ENCODE data around the gene CDC14B.
"Not testable (repeated sequence)": the region's sequence is repeated elsewhere in the genome, so short reads cannot be mapped to it uniquely, and the experiment has no call there.

CDC14B gene

DNA sequence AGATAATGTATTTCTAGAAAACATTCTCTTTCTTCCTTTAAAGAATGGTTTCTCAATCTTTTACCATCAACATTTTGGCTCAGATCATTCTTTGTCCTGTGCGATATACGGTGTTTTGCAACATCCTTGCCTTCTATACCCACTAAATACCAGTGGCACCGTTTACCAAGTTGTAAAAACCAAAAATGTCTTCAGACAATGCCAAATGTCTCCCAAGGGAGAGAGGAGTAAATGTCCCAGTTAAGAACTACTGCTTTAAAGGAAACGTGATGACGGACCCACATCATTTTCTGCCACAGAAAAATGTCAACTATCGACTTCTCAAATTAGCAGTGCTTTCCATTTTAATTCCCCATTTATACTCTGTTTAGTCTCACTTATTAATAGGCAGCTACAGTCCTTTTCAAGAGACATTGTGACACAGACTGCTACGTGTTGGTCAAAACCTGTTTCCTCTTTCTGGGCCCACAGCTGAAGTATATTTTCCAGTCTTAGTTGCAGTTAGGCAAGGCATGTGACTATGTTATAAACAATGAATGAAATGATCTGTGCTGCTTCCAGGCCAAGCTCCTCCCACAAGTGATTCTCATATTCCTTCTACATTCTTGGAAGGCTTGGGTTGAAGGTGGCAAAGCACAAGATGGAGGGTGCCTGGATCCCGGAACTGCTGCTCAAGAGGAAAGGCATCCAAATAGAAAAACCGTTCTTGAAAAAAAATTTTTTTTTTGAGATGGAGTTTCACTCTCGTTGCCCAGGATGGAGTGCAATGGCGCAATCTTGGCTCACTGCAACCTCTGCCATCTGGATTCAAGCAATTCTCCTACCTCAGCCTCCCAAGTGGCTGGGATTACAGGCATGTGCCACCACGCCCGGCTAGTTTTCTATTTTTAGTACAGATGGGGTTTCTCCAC is 26.7 kb upstream of the CDC14B start:
- no peak for DNase-seq (ENCODE audit: low read depth)
- TF ChIP-seq, protein P1, sequence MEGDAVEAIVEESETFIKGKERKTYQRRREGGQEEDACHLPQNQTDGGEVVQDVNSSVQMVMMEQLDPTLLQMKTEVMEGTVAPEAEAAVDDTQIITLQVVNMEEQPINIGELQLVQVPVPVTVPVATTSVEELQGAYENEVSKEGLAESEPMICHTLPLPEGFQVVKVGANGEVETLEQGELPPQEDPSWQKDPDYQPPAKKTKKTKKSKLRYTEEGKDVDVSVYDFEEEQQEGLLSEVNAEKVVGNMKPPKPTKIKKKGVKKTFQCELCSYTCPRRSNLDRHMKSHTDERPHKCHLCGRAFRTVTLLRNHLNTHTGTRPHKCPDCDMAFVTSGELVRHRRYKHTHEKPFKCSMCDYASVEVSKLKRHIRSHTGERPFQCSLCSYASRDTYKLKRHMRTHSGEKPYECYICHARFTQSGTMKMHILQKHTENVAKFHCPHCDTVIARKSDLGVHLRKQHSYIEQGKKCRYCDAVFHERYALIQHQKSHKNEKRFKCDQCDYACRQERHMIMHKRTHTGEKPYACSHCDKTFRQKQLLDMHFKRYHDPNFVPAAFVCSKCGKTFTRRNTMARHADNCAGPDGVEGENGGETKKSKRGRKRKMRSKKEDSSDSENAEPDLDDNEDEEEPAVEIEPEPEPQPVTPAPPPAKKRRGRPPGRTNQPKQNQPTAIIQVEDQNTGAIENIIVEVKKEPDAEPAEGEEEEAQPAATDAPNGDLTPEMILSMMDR (IDR thresholded peaks at IDR 0.05; ENCODE audit: low read depth, low read length, missing control alignments), result no peak
- in situ Hi-C loops (cut with HindIII; ENCODE audit: low sequenced_read_pairs), result no loop called here

DNA sequence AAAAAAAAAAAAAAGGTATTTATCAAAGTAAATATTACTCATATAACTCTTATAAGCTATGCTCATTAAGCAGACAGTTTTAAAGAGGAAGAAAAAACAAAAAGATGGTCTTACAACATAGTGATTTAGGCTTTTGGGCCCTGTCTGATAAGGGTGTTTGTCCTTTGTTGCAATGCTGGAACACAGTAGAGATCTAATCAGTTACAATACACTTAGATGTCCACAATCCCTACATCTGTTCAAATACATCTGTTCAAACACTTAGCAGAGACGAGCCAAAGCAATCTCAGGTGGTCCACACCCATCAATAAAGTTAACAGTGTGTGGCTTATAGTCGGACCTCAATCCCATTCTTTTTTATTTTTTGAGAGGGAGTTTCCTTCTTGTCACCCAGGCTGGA is 24.5 kb upstream of the CDC14B start:
- in situ Hi-C loops (cut with HindIII; ENCODE audit: low sequenced_read_pairs), result no loop called here

More for the DNA sequence above, 26.7 kb upstream of the CDC14B start:
- no peak overlapping the region for H3K4me3 ChIP-seq (ENCODE audit: low read depth, low read length)

DNA sequence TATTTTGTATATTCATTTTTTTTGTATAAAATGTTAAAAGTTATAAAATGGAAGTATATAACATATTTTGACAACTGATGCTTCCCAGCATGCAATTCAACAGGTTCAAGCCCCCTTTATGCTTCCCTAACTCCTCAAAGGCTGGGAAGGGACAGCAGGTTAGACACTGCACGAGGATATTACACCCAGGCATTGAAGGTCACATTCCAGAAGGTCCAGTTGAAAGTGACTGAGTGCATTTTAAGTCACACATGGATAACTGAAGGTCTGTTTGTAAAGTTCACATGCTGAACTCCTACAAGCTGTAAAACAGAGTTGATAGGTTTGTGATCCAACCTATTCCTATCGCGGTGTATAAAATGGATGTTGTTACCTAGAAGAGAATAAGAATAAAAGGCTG is 21.9 kb upstream of the CDC14B start:
- in situ Hi-C loops (cut with HindIII; ENCODE audit: low sequenced_read_pairs), result no loop called here

More for the DNA sequence above, 24.5 kb upstream of the CDC14B start:
- DNase-seq (ENCODE audit: low read depth), result no peak
- TF ChIP-seq, protein P1 (IDR thresholded peaks at IDR 0.05; ENCODE audit: low read depth, low read length, missing control alignments), result no peak
- H3K4me3 ChIP-seq (ENCODE audit: low read depth, low read length), result no peak overlapping the region

DNA sequence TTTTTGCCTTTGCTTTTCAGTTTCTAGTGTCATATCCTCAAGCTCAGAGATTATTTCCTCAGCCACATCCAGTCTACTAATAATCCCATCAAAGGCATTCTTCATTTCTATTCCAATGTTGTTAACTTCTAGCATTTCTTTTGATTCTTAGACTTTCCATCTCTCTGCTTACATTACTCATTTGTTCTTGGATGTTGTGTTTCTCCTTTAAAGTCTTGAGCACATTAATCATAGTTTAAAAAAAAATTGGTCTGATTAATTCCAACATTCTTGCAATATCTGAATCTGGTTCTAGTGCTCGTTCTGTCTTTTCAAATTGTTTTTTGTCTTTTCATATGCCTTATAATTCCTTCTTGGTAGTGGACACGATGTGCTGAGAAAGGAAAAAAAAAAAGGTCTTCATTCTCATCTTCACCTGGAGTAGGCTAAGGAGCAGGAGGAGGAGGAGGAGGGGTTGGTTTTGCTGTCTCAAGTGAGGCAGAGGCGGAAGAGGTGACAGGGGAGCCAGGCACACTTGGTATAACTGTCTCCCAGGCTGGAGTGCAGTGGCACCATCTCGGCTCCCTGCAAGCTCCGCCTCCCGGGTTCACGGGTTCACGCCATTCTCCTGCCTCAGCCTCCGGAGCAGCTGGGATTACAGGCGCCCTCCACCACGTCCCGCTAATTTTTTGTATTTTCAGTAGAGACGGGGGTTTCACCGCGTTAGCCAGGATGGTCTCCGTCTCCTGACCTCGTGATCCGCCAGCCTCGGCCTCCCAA is 19.1 kb upstream of the CDC14B start:
- H3K4me3 ChIP-seq (ENCODE audit: low read depth, low read length), result no peak overlapping the region
- in situ Hi-C loops (cut with HindIII; ENCODE audit: low sequenced_read_pairs), result no loop called here
- TF ChIP-seq, protein P1 (IDR thresholded peaks at IDR 0.05; ENCODE audit: low read depth, low read length, missing control alignments), result no peak
- DNase-seq (ENCODE audit: low read depth), result no peak

More for the DNA sequence above, 21.9 kb upstream of the CDC14B start:
- H3K4me3 ChIP-seq (ENCODE audit: low read depth, low read length), result no peak overlapping the region
- TF ChIP-seq, protein P1 (IDR thresholded peaks at IDR 0.05; ENCODE audit: low read depth, low read length, missing control alignments), result no peak
- no peak for DNase-seq (ENCODE audit: low read depth)

DNA sequence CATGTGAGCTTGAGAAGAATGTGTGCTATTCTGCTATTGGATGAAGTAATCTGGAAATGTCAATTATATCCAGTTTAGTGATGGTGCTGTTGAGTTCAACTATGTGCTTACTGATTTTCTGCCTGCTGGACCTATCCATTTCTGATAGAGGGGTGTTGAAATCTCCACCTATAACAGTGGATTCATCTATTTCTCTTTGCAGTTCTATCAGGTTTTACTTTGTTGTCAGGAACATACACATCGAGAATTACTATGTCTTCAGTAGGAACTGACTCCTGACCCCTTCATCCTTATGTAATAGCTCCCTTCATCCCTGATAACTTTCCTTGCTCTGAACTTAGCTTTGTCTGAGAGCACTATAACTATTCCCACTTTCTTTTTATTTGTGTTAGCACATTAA is 16.7 kb upstream of the CDC14B start:
- TF ChIP-seq, protein P1 (IDR thresholded peaks at IDR 0.05; ENCODE audit: low read depth, low read length, missing control alignments), result no peak
- no peak overlapping the region for H3K4me3 ChIP-seq (ENCODE audit: low read depth, low read length)
- in situ Hi-C loops (cut with HindIII; ENCODE audit: low sequenced_read_pairs), result no loop called here
- DNase-seq (ENCODE audit: low read depth), result no peak

DNA sequence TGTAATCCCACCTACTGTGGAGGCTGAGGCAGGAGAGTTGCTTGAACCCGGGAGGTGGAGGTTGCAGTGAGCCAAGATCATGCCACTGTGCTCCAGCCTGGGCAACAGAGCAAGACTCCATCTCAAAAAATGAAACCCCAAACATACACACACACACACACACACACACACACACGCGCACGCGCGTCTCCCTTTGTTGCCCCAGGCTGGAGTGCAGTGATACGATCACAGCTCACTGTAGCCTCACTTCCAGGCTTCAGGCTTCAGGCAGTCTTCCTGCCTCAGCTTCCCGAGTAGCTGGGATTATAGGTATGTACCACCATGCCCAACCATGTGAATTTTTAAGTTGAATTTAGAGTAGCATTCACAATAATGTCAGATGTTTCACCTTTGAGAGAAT is 13.9 kb upstream of the CDC14B start:
- H3K4me3 ChIP-seq (ENCODE audit: low read depth, low read length); DNase-seq (ENCODE audit: low read depth); in situ Hi-C loops (cut with HindIII; ENCODE audit: low sequenced_read_pairs): not testable (repeated sequence)

DNA sequence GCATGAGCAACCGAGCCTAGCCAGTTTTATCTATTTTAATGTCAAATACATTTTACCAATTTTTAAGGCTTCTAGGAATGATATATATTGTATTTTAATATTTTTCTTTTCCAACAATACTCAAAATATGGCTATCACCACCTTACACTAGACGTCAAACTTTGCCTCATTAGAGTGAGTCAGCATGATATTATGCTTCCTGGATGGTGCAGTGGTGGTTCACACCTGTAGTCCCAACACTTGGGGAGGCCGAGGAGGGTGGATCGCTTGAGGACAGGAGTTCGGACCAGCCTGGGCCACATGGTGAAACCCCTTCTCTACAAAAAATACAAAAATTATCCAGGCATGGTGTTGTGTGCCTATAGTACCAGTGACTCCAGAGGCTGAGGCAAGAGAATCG is 7.3 kb upstream of the CDC14B start:
- H3K4me3 ChIP-seq (ENCODE audit: low read depth, low read length), result no peak overlapping the region
- in situ Hi-C loops (cut with HindIII; ENCODE audit: low sequenced_read_pairs), result no loop called here
- TF ChIP-seq, protein P1 (IDR thresholded peaks at IDR 0.05; ENCODE audit: low read depth, low read length, missing control alignments), result no peak
- DNase-seq (ENCODE audit: low read depth), result no peak
